GM18505 (cell line): Measurements from ENCODE around the gene PTTG2.
A peak's percentile ranks its signal among the peaks of the same experiment; 100 is the strongest.

Experiments used
- ATAC-seq: cut with Tn5 transposase; IDR thresholded peaks from one replicate; pipeline ENCODE4 v1.9.1; 2021; ENCODE audit not compliant: unreplicated experiment
- POLR2A ChIP-seq: IDR thresholded peaks from 4 replicates; pipeline ENCODE4 v1.6.1; 2011; ENCODE audit warnings: borderline replicate concordance; ENCODE audit not compliant: insufficient read depth, insufficient read length; ENCODE audit errors: extremely low read depth

PTTG2 gene

DNA sequence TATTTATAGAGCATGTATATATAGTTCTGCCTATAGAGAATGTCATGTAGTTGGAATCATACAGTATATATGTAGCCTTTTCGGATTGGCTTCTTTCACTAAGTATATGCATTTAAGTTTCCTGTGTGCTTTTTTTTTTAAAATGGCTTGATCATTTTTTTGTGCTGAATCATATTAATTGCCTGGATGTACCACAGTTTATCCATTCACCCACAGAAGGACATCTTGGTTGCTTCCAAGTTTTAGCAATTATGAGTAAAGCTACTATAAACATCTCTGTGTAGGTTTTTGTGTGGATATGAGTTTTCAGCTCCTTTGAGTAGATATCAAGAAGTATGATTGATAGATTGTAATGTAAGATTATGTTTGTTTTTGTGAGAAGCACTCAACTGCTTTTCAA, 23.8 kb downstream of the PTTG2 start:
- TF ChIP-seq POLR2A: no peak
- ATAC-seq: no peak

DNA sequence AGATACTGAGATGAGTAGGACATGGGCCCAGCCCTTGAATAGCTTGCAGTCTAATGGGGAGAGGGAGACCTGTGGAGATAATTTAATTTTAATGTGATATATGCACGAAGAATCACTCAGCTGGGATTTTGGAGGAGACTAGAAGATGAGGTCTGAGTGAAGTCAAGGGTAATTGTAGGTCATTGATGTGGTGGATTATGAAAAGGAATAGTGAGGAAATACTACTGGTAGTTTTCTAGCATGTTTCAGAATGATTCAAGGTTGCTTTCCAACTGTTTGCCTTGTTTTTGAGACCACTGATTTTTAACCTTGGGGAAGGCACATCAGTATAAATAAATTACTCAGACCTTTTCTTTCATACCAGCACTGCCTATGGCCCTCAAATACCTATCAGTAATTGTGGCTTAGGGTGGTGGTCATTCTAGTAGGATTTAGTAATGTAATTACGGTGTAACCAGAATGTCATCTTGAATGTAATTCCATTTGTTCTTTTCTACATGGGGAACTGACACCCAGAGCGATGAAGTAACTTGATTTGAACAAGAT, 25.6 kb downstream of the PTTG2 start:
- no peak for TF ChIP-seq POLR2A
- no peak for ATAC-seq

DNA sequence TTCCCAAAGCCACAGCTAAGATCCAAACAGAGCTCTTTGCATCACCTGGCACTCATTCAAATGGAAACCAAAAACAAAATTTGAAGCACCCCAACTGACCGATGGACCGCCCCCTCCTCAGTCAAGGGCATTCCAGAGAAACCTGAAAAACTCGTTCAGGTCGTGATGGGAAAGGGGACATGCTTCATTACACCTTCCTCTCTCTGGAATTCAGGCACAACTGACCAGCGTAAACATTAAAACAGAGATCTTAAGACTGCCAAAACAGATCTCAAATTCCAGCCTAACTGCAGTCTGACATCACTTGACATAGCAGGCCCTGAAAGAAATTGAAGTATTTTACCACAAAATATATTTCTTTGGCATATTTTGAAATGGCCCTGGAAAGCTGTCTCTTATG, 28.5 kb downstream of the PTTG2 start:
- ATAC-seq: no peak
- TF ChIP-seq POLR2A: no peak

DNA sequence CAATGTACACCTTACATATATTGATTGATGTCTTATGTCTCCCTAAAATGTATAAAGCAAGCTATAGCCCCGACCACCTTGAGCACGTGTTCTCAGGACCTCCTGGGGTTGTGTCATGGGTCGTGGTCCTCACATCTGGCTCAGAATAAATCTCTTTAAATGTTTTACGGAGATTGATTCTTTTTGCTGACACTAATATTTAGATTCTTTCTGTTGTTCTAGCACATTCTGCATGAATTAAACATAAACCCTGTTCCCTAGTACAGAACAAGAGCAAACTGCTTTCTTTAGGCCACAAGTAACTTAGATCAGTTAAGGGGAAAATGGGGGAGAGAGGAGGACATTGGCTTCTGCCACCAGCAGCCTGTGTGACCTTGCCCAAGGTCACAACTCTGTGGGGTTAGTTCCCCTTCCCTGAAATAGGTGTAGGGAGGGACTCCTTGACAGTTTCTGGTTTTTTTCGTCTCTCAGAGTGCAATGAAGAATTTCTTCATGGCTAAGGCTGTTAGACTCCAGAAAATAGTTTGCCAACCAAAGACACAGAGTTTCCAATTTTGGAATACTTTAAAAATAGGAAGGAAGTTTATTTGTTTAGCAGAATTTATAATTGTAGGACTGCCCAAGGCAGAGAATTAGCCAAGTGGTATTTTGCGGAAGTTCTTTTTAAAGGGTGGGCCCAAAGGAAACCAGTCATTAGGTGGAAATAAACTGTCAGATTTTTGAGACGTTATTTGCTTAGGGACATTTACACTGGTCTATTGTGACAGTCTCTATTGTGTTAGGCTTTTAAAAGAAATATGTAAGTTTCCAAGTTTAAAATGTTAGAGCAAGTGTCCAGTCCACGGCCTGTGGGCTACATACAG, 29.4 kb downstream of the PTTG2 start:
- ATAC-seq: no peak
- TF ChIP-seq POLR2A: no peak

DNA sequence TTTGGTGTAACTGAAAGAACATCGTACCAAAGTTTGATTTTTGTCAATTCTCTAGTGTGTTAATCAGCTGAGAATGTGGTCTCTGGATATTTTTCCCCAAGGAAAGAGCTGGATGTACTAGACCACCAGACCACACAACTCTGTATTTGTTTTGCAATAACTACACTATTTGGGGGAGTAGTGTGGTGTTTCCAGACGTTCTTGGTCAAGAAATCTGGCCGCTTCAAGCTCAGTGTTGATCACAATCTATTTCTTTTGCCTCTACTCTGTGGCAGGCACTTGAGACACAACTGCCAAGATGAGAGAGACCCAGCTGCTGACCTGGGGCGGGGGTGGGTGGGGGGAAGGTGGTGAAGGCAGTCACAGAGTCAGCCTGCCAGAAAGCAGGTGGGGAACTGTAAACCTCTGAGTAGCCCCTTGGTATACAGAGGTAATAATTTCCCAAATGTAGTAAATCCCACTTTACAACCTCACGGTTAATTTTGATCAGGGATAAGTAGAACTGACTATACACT, 30.6 kb downstream of the PTTG2 start:
- ATAC-seq: no peak
- no peak for TF ChIP-seq POLR2A

DNA sequence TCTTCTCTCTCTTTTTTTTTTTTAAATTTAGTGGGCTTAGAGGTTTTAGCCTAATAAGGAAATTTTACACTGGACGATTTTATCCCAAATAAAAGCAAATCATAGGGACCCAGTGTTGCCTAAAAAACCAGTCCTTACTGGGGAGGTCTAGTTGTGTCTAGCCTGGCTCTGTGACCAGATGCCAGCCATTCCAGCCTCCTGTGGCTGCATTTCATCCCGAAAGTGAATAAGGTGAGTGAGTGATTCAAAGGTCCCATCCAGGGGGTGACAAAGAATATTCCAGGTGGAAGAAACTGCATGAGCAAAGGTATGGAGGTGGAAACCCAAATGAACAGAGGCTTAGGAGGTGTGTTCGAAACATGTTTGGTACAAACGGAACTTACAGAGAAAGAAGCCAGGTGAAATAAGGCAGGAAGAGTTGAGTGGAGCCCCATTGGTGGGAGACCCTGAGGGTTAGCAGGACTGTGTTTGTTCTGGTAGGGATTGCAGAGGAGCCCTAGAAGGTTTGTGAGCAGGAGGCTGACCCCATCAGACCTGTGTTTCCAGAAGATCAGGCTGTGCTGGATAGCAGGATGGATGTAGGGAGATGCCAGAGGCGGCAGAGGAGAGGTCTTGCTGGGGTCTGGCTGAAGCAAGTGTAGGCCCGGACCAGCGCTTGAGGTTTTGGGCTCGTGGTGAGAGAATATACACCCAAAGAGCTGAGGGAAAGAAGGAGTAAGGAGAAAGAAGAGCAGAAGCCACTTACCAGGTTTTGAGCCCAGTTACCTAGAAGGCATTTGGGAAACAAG, 31.6 kb downstream of the PTTG2 start:
- ATAC-seq: no peak
- no peak for TF ChIP-seq POLR2A

DNA sequence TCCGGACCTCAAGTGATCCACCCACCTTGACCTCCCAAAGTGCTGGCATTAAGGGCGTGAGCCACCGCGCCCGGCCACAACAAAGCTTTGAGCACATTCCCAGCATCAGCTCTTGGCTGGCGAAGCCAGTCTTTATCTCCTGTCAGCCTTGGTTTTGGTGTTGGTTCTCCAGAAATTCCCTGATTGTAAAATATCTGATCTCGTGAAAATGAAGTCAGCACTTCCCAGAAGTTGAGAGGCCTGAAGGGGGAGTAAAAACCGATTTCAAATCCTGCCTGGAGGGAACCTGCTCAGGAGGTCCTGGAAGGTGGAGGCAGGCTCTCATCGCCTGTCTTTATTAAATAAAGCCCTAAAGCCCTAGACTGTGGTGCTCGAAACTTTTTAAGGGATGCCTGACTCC, 33.6 kb downstream of the PTTG2 start:
- ATAC-seq: no peak
- no peak for TF ChIP-seq POLR2A

DNA sequence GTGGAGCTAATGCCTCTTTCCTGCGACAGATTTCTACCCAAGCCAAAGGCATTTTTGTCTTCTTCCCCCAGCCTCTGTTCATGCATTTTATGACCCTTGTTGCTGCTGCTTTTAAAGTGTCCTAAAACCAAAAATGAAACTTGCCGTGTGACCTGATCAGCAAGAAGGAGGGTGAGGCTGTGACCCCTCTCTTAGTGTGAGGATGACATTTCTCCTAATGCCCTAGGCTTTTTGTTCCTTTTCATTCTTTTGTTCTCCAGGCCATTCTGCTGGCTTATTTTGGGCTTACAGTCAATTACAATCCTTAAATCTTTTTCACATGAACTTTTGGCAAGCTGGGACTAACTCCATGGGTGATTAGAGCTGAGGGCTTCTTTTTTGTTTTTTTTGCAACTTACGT, 34.4 kb downstream of the PTTG2 start:
- no peak for TF ChIP-seq POLR2A
- peak; percentile 56 for ATAC-seq

DNA sequence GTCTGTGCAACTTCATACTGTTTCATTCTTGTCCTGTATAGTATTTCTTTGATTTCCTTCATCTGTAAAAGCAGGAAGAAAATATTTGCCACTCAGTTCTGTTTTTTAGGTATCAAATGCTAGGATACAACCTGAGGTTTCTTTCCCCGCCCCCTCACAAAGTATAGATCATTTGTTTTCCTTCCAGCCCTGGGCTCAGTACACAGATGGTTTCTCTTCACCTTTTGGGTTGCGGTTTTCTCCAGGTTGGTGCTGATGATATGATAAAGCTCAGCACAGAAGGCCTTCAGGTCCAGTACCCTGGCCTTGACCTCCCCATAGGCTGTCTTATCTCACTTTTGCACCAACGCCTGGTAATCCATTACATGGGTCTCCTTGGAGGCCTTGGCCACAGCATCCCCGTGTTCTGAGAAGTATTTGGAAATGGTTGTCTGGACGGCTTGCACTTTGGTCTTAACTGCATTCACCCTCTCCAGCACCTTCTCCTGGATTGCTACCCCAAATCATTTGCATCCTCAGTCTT, 35.2 kb downstream of the PTTG2 start:
- TF ChIP-seq POLR2A: no peak

DNA sequence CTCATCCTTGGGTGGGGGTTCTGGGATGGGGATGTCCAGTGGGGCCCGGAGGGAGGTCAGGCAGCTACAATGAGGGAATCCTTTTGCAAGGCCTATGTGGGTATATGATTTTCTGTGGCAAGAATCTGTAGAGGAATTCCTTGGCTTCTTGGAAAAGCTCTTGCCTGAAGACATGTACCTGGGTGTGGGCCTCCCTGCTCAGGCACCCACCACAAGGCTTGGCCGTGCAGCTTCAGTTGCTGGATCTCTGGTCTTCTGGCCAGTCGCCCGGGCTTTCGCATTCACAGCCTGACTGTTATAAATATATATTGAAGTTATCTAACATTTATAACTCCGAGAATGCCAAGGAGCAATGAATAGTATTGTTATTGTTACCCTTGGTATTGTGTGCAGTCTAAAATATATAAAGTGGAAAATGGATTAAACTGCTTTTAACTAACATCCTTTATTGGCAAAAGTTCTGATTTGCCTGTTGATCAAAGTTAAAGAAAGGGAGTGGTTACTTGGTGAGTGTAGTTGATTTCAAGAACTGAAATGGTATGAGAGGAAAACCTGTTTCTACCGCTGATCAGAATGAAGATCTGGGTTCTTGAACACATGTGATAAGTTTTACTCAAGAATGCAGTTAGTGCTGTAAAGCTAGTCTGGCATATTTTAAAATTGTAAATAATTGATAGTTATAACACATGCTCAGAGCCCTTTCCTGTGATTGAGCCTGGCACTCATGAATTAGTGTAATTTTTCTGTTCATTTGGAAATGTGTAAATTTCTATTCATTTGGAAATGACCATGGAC, 36.0 kb downstream of the PTTG2 start:
- TF ChIP-seq POLR2A: no peak
- ATAC-seq: no peak

More for the DNA sequence above, 35.2 kb downstream of the PTTG2 start:
- no peak for ATAC-seq

DNA sequence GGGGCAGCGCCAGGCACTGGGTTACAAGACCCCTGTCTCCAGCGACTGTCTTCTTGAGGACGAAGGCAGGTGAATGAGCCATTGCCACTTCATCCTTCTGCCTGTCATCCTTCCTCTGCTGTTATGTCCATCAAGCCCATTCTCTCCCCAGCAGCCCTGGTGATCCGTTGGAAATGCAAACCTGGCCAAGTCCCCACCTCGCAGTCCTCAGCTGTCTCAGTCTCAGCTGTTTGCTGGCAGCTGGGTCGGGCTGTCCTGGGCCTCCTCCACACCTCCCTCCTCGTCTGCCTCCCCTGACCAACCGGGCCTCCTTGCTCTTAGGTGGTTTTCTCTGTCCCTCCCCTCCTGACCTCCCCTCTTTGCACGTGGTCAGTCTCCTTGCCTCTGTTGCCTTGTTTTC, 38.0 kb downstream of the PTTG2 start:
- TF ChIP-seq POLR2A: no peak
- no peak for ATAC-seq

DNA sequence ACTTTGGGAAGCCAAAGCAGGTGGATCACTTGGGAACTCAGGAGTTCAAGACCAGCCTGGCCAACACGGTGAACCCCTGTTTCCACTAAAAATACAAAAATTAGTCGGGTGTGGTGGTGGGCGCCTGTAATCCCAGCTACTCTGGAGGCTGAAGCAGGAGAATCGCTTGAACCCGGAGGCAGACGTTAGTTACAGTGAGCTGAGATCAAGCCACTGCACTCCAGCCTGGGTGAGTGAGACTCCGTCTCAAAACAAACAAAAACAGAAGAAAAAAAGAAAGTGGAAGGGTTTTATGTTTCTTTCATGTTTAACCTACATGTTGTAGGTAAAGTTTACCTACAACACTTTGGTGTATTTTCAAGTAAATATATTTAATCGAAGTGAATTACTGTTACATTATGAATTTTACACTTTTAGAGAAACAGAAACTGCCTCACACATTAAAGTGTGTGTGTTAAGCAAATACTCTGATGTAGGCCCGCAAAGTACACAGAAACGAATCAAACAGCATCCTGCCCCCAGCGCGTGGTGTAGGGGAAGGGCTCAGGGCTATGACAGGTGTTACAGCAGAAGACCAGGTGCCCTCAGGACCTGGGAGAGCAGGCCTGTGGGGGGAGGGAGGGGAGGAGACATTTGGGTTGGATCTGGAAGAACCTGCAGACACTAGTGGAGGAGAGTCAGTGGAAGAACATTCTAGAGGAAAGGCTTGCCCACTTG, 39.0 kb downstream of the PTTG2 start:
- ATAC-seq: no peak
- no peak for TF ChIP-seq POLR2A
